ENCODE results near the gene STIP1.

STIP1 gene

GRCh38 chr11:64223001-64223651, 37.2 kb downstream of the STIP1 start:
- Histone ChIP-seq H3K4me3 (ENCODE audit: low read length) (no peak overlapping the region), H3K9ac (ENCODE audit: low read length) (no peak overlapping the region), H3K27ac (ENCODE audit: low read depth, low read length) (no peak overlapping the region), H3K27me3 (ENCODE audit: control insufficient read depth, insufficient read depth, low read length) (no peaks in the 10 kb centered on the region), H3K4me1 (ENCODE audit: control insufficient read depth, insufficient read depth, low read length) (peaks cover 9% of the 10 kb centered on the region), H3K36me3 (ENCODE audit: control insufficient read depth, insufficient read depth, low read length) (peaks cover 4% of the 10 kb centered on the region)

- no peak overlapping the region for H3K4me3 ChIP-seq (ENCODE audit: low read length)
- no peak overlapping the region for H3K27ac ChIP-seq (ENCODE audit: low read depth, low read length)
- no peak overlapping the region for H3K9ac ChIP-seq (ENCODE audit: low read length)
- peaks cover 9% of the 10 kb centered on the region for H3K4me1 ChIP-seq (ENCODE audit: control insufficient read depth, insufficient read depth, low read length)
- H3K36me3 ChIP-seq (ENCODE audit: control insufficient read depth, insufficient read depth, low read length): peaks cover 4% of the 10 kb centered on the region
- H3K27me3 ChIP-seq (ENCODE audit: control insufficient read depth, insufficient read depth, low read length): no peaks in the 10 kb centered on the region
Observed at GRCh38 chr11:64224151-64224890, 38.4 kb downstream of the STIP1 start.

GRCh38 chr11:64224891-64225607, 39.1 kb downstream of the STIP1 start:
- H3K4me1 ChIP-seq (ENCODE audit: control insufficient read depth, insufficient read depth, low read length): peaks cover 14% of the 10 kb centered on the region
- no peak overlapping the region for H3K27ac ChIP-seq (ENCODE audit: low read depth, low read length)

GRCh38 chr11:64225608-64226506, 39.9 kb downstream of the STIP1 start, which contains the start of the genes NUDT22 and TRPT1:
Gene NUDT22, plus strand, starts transcription at chr11:64226274. Its CDS starts 379 bp downstream, at chr11:64226653.
Gene TRPT1, minus strand, starts transcription at chr11:64226186. Its CDS starts 326 bp downstream, at chr11:64225860.
- Histone ChIP-seq H3K27me3 (ENCODE audit: control insufficient read depth, insufficient read depth, low read length) (no peaks in the 10 kb centered on the region), H3K4me3 (ENCODE audit: low read length) (peak within 1 kb of the TSS; percentile 86), H3K9ac (ENCODE audit: low read length) (peak within 1 kb of the TSS; percentile 89), H3K27ac (ENCODE audit: low read depth, low read length) (peak within 1 kb of the TSS; percentile 88), H3K36me3 (ENCODE audit: control insufficient read depth, insufficient read depth, low read length) (peaks cover 3% of the 10 kb centered on the region), H3K4me1 (ENCODE audit: control insufficient read depth, insufficient read depth, low read length) (peaks cover 14% of the 10 kb centered on the region)

More at GRCh38 chr11:64224891-64225607, 39.1 kb downstream of the STIP1 start:
- Histone ChIP-seq H3K27me3 (ENCODE audit: control insufficient read depth, insufficient read depth, low read length) (no peaks in the 10 kb centered on the region), H3K36me3 (ENCODE audit: control insufficient read depth, insufficient read depth, low read length) (peaks cover 4% of the 10 kb centered on the region), H3K4me3 (ENCODE audit: low read length) (peak overlapping the region; percentile 86), H3K9ac (ENCODE audit: low read length) (peak overlapping the region; percentile 24)

- Histone ChIP-seq H3K4me1 (ENCODE audit: control insufficient read depth, insufficient read depth, low read length) (peaks cover 14% of the 10 kb centered on the region), H3K27ac (ENCODE audit: low read depth, low read length) (peak overlapping the region; percentile 88), H3K36me3 (ENCODE audit: control insufficient read depth, insufficient read depth, low read length) (no peaks in the 10 kb centered on the region), H3K4me3 (ENCODE audit: low read length) (peak overlapping the region; percentile 86), H3K27me3 (ENCODE audit: control insufficient read depth, insufficient read depth, low read length) (no peaks in the 10 kb centered on the region), H3K9ac (ENCODE audit: low read length) (peak overlapping the region; percentile 89)
Observed at GRCh38 chr11:64226507-64227051, 40.6 kb downstream of the STIP1 start.

- Histone ChIP-seq H3K27me3 (ENCODE audit: control insufficient read depth, insufficient read depth, low read length) (no peaks in the 10 kb centered on the region), H3K36me3 (ENCODE audit: control insufficient read depth, insufficient read depth, low read length) (no peaks in the 10 kb centered on the region), H3K9ac (ENCODE audit: low read length) (peak overlapping the region; percentile 19), H3K4me3 (ENCODE audit: low read length) (peak overlapping the region; percentile 86), H3K4me1 (ENCODE audit: control insufficient read depth, insufficient read depth, low read length) (peaks cover 14% of the 10 kb centered on the region), H3K27ac (ENCODE audit: low read depth, low read length) (no peak overlapping the region)
Observed at GRCh38 chr11:64227405-64227956, 41.5 kb downstream of the STIP1 start.

- Histone ChIP-seq H3K4me1 (ENCODE audit: control insufficient read depth, insufficient read depth, low read length) (peaks cover 21% of the 10 kb centered on the region), H3K27me3 (ENCODE audit: control insufficient read depth, insufficient read depth, low read length) (no peaks in the 10 kb centered on the region), H3K9ac (ENCODE audit: low read length) (no peak overlapping the region), H3K36me3 (ENCODE audit: control insufficient read depth, insufficient read depth, low read length) (no peaks in the 10 kb centered on the region), H3K4me3 (ENCODE audit: low read length) (peak overlapping the region; percentile 91), H3K27ac (ENCODE audit: low read depth, low read length) (peak overlapping the region; percentile 93)
Observed at GRCh38 chr11:64229090-64229743, 43.2 kb downstream of the STIP1 start.

- Histone ChIP-seq H3K9ac (ENCODE audit: low read length) (no peak overlapping the region), H3K36me3 (ENCODE audit: control insufficient read depth, insufficient read depth, low read length) (no peaks in the 10 kb centered on the region), H3K4me1 (ENCODE audit: control insufficient read depth, insufficient read depth, low read length) (peaks cover 21% of the 10 kb centered on the region), H3K27me3 (ENCODE audit: control insufficient read depth, insufficient read depth, low read length) (no peaks in the 10 kb centered on the region), H3K4me3 (ENCODE audit: low read length) (peak overlapping the region; percentile 91), H3K27ac (ENCODE audit: low read depth, low read length) (peak overlapping the region; percentile 93)
Observed at GRCh38 chr11:64229744-64230170, 43.8 kb downstream of the STIP1 start.

GRCh38 chr11:64230171-64230984, 44.4 kb downstream of the STIP1 start, which contains the start of gene DNAJC4:
Gene DNAJC4, plus strand, starts transcription at chr11:64230548. Its CDS starts 307 bp downstream, at chr11:64230855.
- peak within 1 kb of the TSS; percentile 91 for H3K4me3 ChIP-seq (ENCODE audit: low read length)
- no peaks in the 10 kb centered on the region for H3K36me3 ChIP-seq (ENCODE audit: control insufficient read depth, insufficient read depth, low read length)
- peak within 1 kb of the TSS; percentile 74 for H3K9ac ChIP-seq (ENCODE audit: low read length)
- H3K27ac ChIP-seq (ENCODE audit: low read depth, low read length): peak within 1 kb of the TSS; percentile 93
- H3K4me1 ChIP-seq (ENCODE audit: control insufficient read depth, insufficient read depth, low read length): peaks cover 25% of the 10 kb centered on the region
- H3K27me3 ChIP-seq (ENCODE audit: control insufficient read depth, insufficient read depth, low read length): no peaks in the 10 kb centered on the region

- peak overlapping the region; percentile 91 for H3K4me3 ChIP-seq (ENCODE audit: low read length)
- no peaks in the 10 kb centered on the region for H3K27me3 ChIP-seq (ENCODE audit: control insufficient read depth, insufficient read depth, low read length)
- peak overlapping the region; percentile 93 for H3K27ac ChIP-seq (ENCODE audit: low read depth, low read length)
- peaks cover 27% of the 10 kb centered on the region for H3K4me1 ChIP-seq (ENCODE audit: control insufficient read depth, insufficient read depth, low read length)
- peak overlapping the region; percentile 74 for H3K9ac ChIP-seq (ENCODE audit: low read length)
- H3K36me3 ChIP-seq (ENCODE audit: control insufficient read depth, insufficient read depth, low read length): no peaks in the 10 kb centered on the region
Observed at GRCh38 chr11:64230985-64231365, 45.0 kb downstream of the STIP1 start.
